GM12873 (cell line): ENCODE results near the gene SIL1.

Experiments used
- TF ChIP-seq, protein P1 (sequence below): IDR thresholded peaks from 2 replicates; pipeline ENCODE4 v1.5.1; 2012; ENCODE audit warnings: low read depth, mild to moderate bottlenecking, moderate library complexity, low read length, control low read depth; ENCODE audit not compliant: insufficient read depth; ENCODE audit errors: missing control alignments

The SIL1 gene

DNA sequence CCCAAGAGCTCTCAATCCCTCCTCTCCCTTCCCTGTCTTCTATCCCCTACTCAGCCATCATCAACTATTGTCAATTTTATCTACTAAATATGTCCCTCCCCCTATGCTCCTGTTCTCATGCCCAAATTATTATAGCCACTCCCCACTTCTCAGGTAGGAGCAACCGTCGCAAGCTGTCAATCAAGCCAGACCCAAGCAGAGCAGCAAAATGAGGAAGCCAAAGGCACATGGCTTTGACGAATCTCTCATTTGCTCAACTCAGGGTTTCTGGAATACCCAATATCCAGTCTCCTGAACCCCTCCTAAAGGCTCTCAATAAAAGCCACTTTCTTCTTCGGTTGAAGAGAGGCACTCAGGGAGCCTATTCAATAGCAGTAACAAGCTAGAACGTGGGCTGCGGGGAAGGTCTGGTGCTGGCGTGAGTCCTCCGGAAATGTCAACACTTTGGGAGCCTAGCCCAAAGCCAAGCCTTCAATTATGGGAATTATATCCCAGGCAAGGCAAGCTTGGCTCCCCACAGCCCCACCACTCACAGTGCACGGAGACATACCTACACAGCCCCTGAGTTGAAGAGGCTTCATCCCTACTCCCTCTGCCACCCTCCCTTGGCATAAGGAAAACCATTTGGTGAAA, 47.7 kb downstream of the SIL1 start:
- TF ChIP-seq, protein P1, sequence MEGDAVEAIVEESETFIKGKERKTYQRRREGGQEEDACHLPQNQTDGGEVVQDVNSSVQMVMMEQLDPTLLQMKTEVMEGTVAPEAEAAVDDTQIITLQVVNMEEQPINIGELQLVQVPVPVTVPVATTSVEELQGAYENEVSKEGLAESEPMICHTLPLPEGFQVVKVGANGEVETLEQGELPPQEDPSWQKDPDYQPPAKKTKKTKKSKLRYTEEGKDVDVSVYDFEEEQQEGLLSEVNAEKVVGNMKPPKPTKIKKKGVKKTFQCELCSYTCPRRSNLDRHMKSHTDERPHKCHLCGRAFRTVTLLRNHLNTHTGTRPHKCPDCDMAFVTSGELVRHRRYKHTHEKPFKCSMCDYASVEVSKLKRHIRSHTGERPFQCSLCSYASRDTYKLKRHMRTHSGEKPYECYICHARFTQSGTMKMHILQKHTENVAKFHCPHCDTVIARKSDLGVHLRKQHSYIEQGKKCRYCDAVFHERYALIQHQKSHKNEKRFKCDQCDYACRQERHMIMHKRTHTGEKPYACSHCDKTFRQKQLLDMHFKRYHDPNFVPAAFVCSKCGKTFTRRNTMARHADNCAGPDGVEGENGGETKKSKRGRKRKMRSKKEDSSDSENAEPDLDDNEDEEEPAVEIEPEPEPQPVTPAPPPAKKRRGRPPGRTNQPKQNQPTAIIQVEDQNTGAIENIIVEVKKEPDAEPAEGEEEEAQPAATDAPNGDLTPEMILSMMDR, result no peak

DNA sequence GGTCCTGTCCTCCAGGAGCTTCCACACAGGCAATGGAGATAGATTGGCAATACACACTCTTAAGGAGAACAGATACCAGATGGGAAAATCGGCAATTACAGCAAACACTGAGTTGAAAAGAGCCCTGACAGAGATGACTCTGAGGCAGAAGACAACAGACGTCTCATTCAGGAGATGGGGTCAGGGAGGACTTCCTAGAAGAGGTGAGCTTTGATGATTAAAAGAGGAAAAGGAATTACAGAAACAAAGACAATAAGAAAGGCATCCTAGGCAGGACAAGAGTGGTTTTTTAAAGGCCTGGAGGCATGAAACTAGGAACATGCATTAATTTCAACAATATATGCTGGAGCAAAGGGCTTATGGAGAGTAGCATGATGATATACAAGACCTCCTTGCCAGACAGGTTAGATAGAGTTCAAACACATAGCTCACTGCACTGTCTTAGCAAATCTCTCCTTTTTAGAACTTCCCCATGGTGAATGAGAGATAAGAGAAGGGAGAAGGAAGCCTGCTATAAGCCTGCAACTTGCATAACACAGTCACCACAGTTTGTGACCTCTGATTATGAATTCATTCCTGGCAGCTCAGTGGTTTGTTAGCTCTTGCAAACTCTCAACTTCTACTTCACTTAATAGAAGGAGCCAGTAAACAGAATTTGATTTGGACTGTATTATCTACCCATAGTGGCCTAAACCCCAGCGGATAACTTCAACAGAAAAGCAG, 48.5 kb downstream of the SIL1 start:
- TF ChIP-seq, protein P1, result no peak

DNA sequence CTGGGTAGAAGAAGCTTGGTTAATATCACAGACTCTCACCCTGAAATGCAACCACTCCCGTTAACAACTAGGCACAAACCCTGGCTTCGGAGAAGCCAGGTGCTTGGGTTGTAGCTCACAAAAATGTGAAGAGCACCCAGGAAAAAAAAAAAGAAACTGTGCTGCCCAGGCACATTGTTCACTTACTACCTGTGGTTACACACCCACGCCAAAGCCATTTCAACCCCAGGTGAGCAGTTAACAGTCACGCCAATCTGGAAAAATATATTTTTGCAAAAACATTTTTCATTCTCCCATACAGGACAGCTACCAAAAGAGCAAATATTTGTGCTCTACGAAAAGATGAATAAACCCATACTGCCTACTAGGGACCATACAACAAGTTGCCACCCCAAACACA, 49.2 kb downstream of the SIL1 start:
- TF ChIP-seq, protein P1, result no peak

DNA sequence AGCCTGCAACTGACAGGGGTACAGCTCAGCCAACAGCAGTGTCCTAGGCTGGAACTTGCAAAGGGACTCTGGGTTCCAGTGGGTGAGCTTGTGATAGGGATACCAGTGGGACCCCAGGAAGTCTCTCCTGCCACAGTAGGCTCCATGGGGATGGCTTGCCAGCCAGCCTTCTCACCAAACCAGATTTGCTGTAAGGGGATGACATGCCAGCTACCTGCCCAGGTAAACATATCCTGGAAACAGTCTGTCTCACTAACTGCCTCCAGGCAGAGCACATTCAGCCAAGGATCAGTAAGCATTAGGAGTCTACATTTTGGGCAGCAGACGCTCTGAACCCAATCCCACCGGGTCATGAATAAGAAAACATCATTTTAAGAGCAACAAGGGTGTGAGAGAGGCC, 49.9 kb downstream of the SIL1 start:
- TF ChIP-seq, protein P1, result no peak

DNA sequence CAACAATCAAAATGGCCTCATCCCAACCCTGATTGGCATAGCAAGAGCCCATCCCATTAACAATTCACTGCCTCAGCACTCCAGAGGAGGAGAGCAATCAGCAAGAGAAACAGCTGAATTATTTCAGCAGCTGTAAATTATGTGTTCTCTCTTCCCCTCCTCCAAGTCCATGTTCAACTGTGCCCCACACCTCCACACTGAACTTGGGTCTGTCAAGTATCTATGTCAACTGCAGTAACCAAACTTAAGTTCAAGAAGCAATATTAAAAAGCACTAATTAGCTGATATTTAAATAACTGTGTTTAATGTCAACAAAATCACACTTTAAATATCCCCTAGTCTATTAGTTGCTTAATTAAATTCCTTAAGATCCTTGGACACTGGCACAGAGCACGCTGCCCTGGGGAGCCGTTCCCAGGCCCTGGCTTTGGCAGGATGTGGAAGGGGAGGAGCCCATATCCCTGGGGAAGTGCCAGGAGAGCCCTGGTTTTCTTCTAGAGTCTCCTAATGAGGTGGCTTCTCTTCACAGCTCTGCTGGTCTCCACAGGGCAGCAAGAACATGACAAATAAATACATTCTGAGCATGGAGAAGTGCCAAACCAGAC, 50.6 kb downstream of the SIL1 start:
- TF ChIP-seq, protein P1, result no peak

DNA sequence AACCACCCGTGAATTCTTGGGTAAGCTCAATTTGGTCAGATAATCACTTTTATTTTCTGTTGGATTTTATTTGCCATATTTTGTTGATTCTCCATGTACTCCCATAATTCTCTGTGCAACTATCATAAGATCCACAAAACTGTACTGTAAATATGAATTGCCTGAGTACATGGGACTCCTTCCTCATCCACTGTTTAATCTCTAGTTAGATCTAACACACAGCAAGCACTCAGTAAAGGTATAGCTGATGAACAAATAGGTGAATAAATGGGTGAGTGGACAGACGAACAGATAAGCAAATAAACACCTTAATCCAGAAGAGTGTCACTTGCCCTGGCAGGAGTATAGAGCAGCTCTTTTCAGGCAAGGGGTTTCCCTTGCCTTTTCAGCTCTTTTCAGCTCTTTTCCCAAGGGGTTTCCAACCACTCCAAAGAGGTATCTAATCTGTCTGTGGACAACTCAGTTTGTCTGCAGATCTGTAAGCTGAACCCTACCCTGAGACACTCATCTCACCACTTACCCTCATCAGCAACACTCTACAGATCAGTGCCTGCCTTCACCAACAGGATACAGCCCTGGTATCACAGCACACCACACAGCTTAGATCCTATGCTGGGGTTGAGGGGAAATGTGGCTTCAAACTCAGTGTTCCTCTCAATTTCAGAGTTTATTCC, 51.2 kb downstream of the SIL1 start:
- TF ChIP-seq, protein P1, result no peak
